ENCODE data around the gene CACYBP. TPM values are rescaled to one million over a fixed set of nuclear protein-coding genes. Genes with fewer than 3 reads are reported as not detected.

The CACYBP gene
- polyA plus RNA-seq, 1 donor from 2014 or later, result 484 TPM

DNA sequence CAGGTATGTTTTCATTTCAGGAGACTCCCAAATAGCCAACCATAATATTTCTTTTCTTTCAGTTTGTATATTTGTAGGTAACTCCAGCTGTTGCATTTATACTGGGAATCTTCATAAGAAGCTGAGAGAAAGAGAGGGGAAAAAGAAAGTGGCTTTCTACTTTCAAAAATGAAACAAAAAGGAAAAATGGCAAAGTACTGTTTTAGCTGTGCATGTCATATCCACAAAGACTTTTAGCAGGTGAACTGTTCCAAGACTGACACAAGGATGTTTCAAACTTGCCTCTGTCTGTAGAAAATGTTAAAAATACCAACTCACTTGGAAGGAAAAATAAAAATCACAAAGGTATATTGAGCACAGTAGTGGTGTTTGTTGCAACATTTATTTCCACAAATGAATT lies 41.9 kb upstream of the CACYBP start:
- no peaks in the 10 kb centered on the region for H3K79me2 ChIP-seq (replicated peaks; ENCODE audit: insufficient read depth, low read length)
- H3K9me2 ChIP-seq (ENCODE audit: insufficient read depth, low read length), result no peaks in the 10 kb centered on the region
- H2AFZ ChIP-seq (ENCODE audit: low read depth, low read length), result no peak overlapping the region
- no peaks in the 10 kb centered on the region for H3K9me3 ChIP-seq (ENCODE audit: low read length)
- H3K4me3 ChIP-seq (ENCODE audit: low read length), result no peak overlapping the region
- no peaks in the 10 kb centered on the region for H4K20me1 ChIP-seq (ENCODE audit: insufficient read depth)
- no peaks in the 10 kb centered on the region for H3K27me3 ChIP-seq (ENCODE audit: insufficient read depth, low read depth, low read length)
- no peaks in the 10 kb centered on the region for H3K36me3 ChIP-seq (ENCODE audit: insufficient read depth, low read length)
- TF ChIP-seq, protein P1, sequence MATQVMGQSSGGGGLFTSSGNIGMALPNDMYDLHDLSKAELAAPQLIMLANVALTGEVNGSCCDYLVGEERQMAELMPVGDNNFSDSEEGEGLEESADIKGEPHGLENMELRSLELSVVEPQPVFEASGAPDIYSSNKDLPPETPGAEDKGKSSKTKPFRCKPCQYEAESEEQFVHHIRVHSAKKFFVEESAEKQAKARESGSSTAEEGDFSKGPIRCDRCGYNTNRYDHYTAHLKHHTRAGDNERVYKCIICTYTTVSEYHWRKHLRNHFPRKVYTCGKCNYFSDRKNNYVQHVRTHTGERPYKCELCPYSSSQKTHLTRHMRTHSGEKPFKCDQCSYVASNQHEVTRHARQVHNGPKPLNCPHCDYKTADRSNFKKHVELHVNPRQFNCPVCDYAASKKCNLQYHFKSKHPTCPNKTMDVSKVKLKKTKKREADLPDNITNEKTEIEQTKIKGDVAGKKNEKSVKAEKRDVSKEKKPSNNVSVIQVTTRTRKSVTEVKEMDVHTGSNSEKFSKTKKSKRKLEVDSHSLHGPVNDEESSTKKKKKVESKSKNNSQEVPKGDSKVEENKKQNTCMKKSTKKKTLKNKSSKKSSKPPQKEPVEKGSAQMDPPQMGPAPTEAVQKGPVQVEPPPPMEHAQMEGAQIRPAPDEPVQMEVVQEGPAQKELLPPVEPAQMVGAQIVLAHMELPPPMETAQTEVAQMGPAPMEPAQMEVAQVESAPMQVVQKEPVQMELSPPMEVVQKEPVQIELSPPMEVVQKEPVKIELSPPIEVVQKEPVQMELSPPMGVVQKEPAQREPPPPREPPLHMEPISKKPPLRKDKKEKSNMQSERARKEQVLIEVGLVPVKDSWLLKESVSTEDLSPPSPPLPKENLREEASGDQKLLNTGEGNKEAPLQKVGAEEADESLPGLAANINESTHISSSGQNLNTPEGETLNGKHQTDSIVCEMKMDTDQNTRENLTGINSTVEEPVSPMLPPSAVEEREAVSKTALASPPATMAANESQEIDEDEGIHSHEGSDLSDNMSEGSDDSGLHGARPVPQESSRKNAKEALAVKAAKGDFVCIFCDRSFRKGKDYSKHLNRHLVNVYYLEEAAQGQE (IDR thresholded peaks at IDR 0.05; ENCODE audit: borderline replicate concordance), result no peak
- TF ChIP-seq SMC3 (conservative IDR thresholded peaks at IDR 0.05; ENCODE audit: poor library complexity) (no peak), POLR2AphosphoS5 (IDR thresholded peaks at IDR 0.05) (no peak)
- no peak overlapping the region for H3K9ac ChIP-seq (ENCODE audit: low read length)
- no peak overlapping the region for H3K4me2 ChIP-seq (ENCODE audit: low read length)
- H3K27ac ChIP-seq (ENCODE audit: low read length), result no peak overlapping the region
- no peaks in the 10 kb centered on the region for H3F3A ChIP-seq (ENCODE audit: insufficient read depth, low read length, poor library complexity, severe bottlenecking)

DNA sequence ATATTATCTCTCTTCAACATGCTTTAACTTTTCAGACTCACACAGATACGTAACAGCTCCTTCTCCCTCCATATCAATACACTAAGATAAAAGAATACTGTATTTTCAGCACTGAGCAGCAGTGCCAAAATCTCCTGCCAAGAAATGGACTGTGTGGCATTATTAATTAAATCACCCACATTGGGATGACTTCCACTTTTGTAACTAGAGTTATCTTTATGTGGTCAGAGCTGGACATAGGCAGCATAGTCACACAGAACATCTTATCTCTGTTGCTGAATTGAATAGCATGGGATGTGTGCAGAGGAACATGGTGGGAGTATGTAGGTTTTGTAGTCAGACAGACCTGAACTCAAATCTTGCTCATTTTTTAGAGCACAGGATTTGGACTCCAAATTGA lies 41.4 kb upstream of the CACYBP start:
- Histone ChIP-seq H2AFZ (ENCODE audit: low read depth, low read length) (no peak overlapping the region), H3K9ac (ENCODE audit: low read length) (no peak overlapping the region), H3F3A (ENCODE audit: insufficient read depth, low read length, poor library complexity, severe bottlenecking) (no peaks in the 10 kb centered on the region), H4K20me1 (ENCODE audit: insufficient read depth) (no peaks in the 10 kb centered on the region), H3K27ac (ENCODE audit: low read length) (no peak overlapping the region), H3K79me2 (replicated peaks; ENCODE audit: insufficient read depth, low read length) (no peaks in the 10 kb centered on the region), H3K9me2 (ENCODE audit: insufficient read depth, low read length) (no peaks in the 10 kb centered on the region), H3K4me3 (ENCODE audit: low read length) (no peak overlapping the region), H3K27me3 (ENCODE audit: insufficient read depth, low read depth, low read length) (no peaks in the 10 kb centered on the region), H3K4me2 (ENCODE audit: low read length) (no peak overlapping the region), H3K9me3 (ENCODE audit: low read length) (no peaks in the 10 kb centered on the region), H3K36me3 (ENCODE audit: insufficient read depth, low read length) (no peaks in the 10 kb centered on the region)
- TF ChIP-seq, protein P2, sequence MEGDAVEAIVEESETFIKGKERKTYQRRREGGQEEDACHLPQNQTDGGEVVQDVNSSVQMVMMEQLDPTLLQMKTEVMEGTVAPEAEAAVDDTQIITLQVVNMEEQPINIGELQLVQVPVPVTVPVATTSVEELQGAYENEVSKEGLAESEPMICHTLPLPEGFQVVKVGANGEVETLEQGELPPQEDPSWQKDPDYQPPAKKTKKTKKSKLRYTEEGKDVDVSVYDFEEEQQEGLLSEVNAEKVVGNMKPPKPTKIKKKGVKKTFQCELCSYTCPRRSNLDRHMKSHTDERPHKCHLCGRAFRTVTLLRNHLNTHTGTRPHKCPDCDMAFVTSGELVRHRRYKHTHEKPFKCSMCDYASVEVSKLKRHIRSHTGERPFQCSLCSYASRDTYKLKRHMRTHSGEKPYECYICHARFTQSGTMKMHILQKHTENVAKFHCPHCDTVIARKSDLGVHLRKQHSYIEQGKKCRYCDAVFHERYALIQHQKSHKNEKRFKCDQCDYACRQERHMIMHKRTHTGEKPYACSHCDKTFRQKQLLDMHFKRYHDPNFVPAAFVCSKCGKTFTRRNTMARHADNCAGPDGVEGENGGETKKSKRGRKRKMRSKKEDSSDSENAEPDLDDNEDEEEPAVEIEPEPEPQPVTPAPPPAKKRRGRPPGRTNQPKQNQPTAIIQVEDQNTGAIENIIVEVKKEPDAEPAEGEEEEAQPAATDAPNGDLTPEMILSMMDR (IDR thresholded peaks at IDR 0.05; ENCODE audit: poor library complexity, severe bottlenecking), result no peak
- TF ChIP-seq EP300 (conservative IDR thresholded peaks at IDR 0.05; ENCODE audit: poor library complexity, severe bottlenecking) (no peak), EZH2 (IDR thresholded peaks at IDR 0.05; ENCODE audit: borderline replicate concordance, insufficient read depth, low read length, poor library complexity, severe bottlenecking) (no peak), SMC3 (conservative IDR thresholded peaks at IDR 0.05; ENCODE audit: poor library complexity) (no peak), MXI1 (conservative IDR thresholded peaks at IDR 0.05; ENCODE audit: poor library complexity, severe bottlenecking) (no peak), TAF1 (IDR thresholded peaks at IDR 0.05; ENCODE audit: low read depth) (no peak)

DNA sequence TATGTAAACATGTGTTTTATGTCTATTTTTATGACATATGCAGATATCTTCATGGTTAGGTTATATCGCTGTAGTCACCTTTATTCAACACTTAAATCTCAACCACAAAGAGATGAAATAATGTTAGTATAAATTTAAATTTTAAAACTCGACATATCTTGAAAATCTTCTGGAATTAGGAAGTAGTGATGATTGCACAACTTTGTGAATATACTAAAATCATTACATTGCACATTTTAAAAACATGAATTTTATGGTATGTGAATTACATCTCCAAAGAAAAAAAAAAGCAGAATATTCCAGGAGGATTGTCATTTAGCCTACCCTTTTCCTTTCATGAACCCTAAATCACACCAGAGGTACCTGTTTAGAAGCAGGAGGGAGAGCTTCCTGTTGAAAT lies 39.4 kb upstream of the CACYBP start:
- no peak overlapping the region for H2AFZ ChIP-seq (ENCODE audit: low read depth, low read length)
- no peak overlapping the region for H3K9ac ChIP-seq (ENCODE audit: low read length)
- H3K36me3 ChIP-seq (ENCODE audit: insufficient read depth, low read length), result no peaks in the 10 kb centered on the region

More for the DNA sequence above, 39.4 kb upstream of the CACYBP start:
- no peaks in the 10 kb centered on the region for H3K79me2 ChIP-seq (replicated peaks; ENCODE audit: insufficient read depth, low read length)
- no peak overlapping the region for H3K4me2 ChIP-seq (ENCODE audit: low read length)
- H3K9me2 ChIP-seq (ENCODE audit: insufficient read depth, low read length), result no peaks in the 10 kb centered on the region
- TF ChIP-seq POLR2AphosphoS5 (IDR thresholded peaks at IDR 0.05), result no peak
- TF ChIP-seq TAF1 (IDR thresholded peaks at IDR 0.05; ENCODE audit: low read depth), result no peak
- TF ChIP-seq MXI1 (conservative IDR thresholded peaks at IDR 0.05; ENCODE audit: poor library complexity, severe bottlenecking), result no peak
- no peak for TF ChIP-seq RAD21 (conservative IDR thresholded peaks at IDR 0.05)
- TF ChIP-seq SMC3 (conservative IDR thresholded peaks at IDR 0.05; ENCODE audit: poor library complexity), result no peak
- no peaks in the 10 kb centered on the region for H3F3A ChIP-seq (ENCODE audit: insufficient read depth, low read length, poor library complexity, severe bottlenecking)
- no peak overlapping the region for H3K4me3 ChIP-seq (ENCODE audit: low read length)
- no peak overlapping the region for H3K27ac ChIP-seq (ENCODE audit: low read length)
- no peaks in the 10 kb centered on the region for H3K9me3 ChIP-seq (ENCODE audit: low read length)
- no peaks in the 10 kb centered on the region for H3K27me3 ChIP-seq (ENCODE audit: insufficient read depth, low read depth, low read length)
- no peaks in the 10 kb centered on the region for H4K20me1 ChIP-seq (ENCODE audit: insufficient read depth)

Measured in neural cell (in vitro differentiated cells).